SK-N-SH treated with all-trans-retinoic acid at 6 μM for 48 hours (cell line): Measurements from ENCODE around the gene SSB.

ENCODE experiments used
- ATAC-seq: fragments of 200-7000 bp; cut with Tn5 transposase; 3 replicates; pipeline ENCODE4 v1.9.1; 2020; ENCODE audit warnings: mild to moderate bottlenecking, moderate library complexity
- ARNTL ChIP-seq: fragments of 450-650 bp; formaldehyde crosslinking; IDR thresholded peaks from 2 replicates; pipeline ENCODE4 v1.5.0; 2020; ENCODE audit warnings: low read depth, mild to moderate bottlenecking, moderate library complexity, borderline replicate concordance
- BACH2 ChIP-seq: fragments of 250-450 bp; sonication (Bioruptor Pico); IDR thresholded peaks from 2 replicates; pipeline ENCODE4 v1.9.0; 2021; ENCODE audit warnings: mild to moderate bottlenecking, borderline replicate concordance
- CSDC2 ChIP-seq: fragments of 250-450 bp; sonication (Bioruptor Pico); IDR thresholded peaks from 2 replicates; pipeline ENCODE4 v1.5.0; 2020; ENCODE audit warnings: mild to moderate bottlenecking, moderate library complexity
- GLIS3 ChIP-seq: fragments of 250-450 bp; sonication (Bioruptor Pico); IDR thresholded peaks from 2 replicates; pipeline ENCODE4 v1.5.0; 2020; ENCODE audit warnings: mild to moderate bottlenecking, moderate library complexity
- ISL1 ChIP-seq: fragments of 250-450 bp; sonication (Bioruptor Pico); IDR thresholded peaks from 2 replicates; pipeline ENCODE4 v2.1.2; 2022; ENCODE audit warnings: mild to moderate bottlenecking, moderate library complexity
- OSR1 ChIP-seq: fragments of 250-450 bp; sonication (Bioruptor Pico); IDR thresholded peaks from 2 replicates; pipeline ENCODE4 v1.8.0; 2022; ENCODE audit warnings: moderate library complexity, mild to moderate bottlenecking, inconsistent platforms
- PATZ1 ChIP-seq: fragments of 250-450 bp; sonication (Bioruptor Pico); IDR thresholded peaks from 2 replicates; pipeline ENCODE4 v1.8.0; 2020; ENCODE audit warnings: mild to moderate bottlenecking, moderate library complexity, borderline replicate concordance
- POU6F1 ChIP-seq: fragments of 250-450 bp; sonication (Bioruptor Pico); IDR thresholded peaks from 2 replicates; pipeline ENCODE4 v1.8.0; 2021; ENCODE audit warnings: low read depth, mild to moderate bottlenecking, moderate library complexity, borderline replicate concordance
- RARB ChIP-seq: fragments of 250-450 bp; sonication (Bioruptor Pico); IDR thresholded peaks from 2 replicates; pipeline ENCODE4 v1.8.0; 2021; ENCODE audit warnings: mild to moderate bottlenecking, moderate library complexity
- SNAI2 ChIP-seq: fragments of 250-450 bp; sonication (Bioruptor Pico); IDR thresholded peaks from 2 replicates; pipeline ENCODE4 v1.5.0; 2020; ENCODE audit warnings: mild to moderate bottlenecking, moderate library complexity
- TOX ChIP-seq: fragments of 250-450 bp; sonication (Bioruptor Pico); IDR thresholded peaks from 2 replicates; pipeline ENCODE4 v1.8.0; 2021; ENCODE audit warnings: mild to moderate bottlenecking, moderate library complexity, borderline replicate concordance
- TSHZ2 ChIP-seq: fragments of 250-450 bp; sonication (Bioruptor Pico); IDR thresholded peaks from 2 replicates; pipeline ENCODE4 v1.5.0; 2020; ENCODE audit warnings: mild to moderate bottlenecking, moderate library complexity
- ZFP3 ChIP-seq: fragments of 250-450 bp; sonication (Bioruptor Pico); IDR thresholded peaks from 2 replicates; pipeline ENCODE4 v1.5.0; 2020; ENCODE audit warnings: mild to moderate bottlenecking, moderate library complexity
- ZFP30 ChIP-seq: fragments of 450-650 bp; formaldehyde crosslinking; IDR thresholded peaks from 2 replicates; pipeline ENCODE4 v1.5.0; 2022; ENCODE audit warnings: mild to moderate bottlenecking, moderate library complexity
- ZNF565 ChIP-seq: fragments of 450-650 bp; formaldehyde crosslinking; conservative IDR thresholded peaks from 2 replicates; pipeline ENCODE4 v1.5.0; 2020; ENCODE audit warnings: low read depth, mild to moderate bottlenecking, moderate library complexity
- ZNF70 ChIP-seq: fragments of 450-650 bp; formaldehyde crosslinking; IDR thresholded peaks from 2 replicates; pipeline ENCODE4 v1.5.0; 2020; ENCODE audit warnings: mild to moderate bottlenecking, moderate library complexity
- ZNF8 ChIP-seq: fragments of 450-650 bp; formaldehyde crosslinking; IDR thresholded peaks from 2 replicates; pipeline ENCODE4 v1.5.0; 2020; ENCODE audit warnings: mild to moderate bottlenecking, moderate library complexity

SSB gene

GRCh38 chr2:169767243-169767888 lies 31.3 kb upstream of the SSB start:
- ATAC-seq = peak; percentile 74

GRCh38 chr2:169768262-169768995 lies 30.2 kb upstream of the SSB start:
- TF ChIP-seq CSDC2 (CRISPR knock-in tag) = no peak
- TF ChIP-seq BACH2 (CRISPR knock-in tag) = no peak
- TF ChIP-seq TOX (CRISPR knock-in tag) = no peak
- no peak for TF ChIP-seq ZFP30
- no peak for TF ChIP-seq TSHZ2 (CRISPR knock-in tag)
- TF ChIP-seq ARNTL (CRISPR knock-in tag) = no peak
- TF ChIP-seq RARB (CRISPR knock-in tag) = no peak
- TF ChIP-seq ZFP3 (CRISPR knock-in tag) = no peak
- TF ChIP-seq PATZ1 (CRISPR knock-in tag) = no peak
- TF ChIP-seq ISL1 (CRISPR knock-in tag) = no peak
- no peak for TF ChIP-seq POU6F1 (CRISPR knock-in tag)
- no peak for TF ChIP-seq ZNF70 (CRISPR knock-in tag)
- TF ChIP-seq ZNF8 (CRISPR knock-in tag) = no peak
- no peak for TF ChIP-seq SNAI2 (CRISPR knock-in tag)
- no peak for TF ChIP-seq ZNF565
- no peak for TF ChIP-seq GLIS3 (CRISPR knock-in tag)
- no peak for ATAC-seq

More at GRCh38 chr2:169767243-169767888, 31.3 kb upstream of the SSB start:
- TF ChIP-seq PATZ1 (CRISPR knock-in tag) = no peak
- no peak for TF ChIP-seq TSHZ2 (CRISPR knock-in tag)
- no peak for TF ChIP-seq OSR1 (CRISPR knock-in tag)

GRCh38 chr2:169771021-169771420 lies 27.6 kb upstream of the SSB start:
- no peak for ATAC-seq
- TF ChIP-seq RARB (CRISPR knock-in tag) = no peak
